ENCODE measurements around the gene SRBD1. TPM values are rescaled to one million over a fixed set of nuclear protein-coding genes. Genes with fewer than 3 reads are reported as not detected.

Gene SRBD1
- total RNA-seq, 3 donors from 2014 or later (not counting 1 experiment from before 2014, with no cell fraction given) = 34.5 to 40.0 (median 38.8) TPM

GRCh38 chr2:45382744-45383143 lies 228.3 kb downstream of the SRBD1 start:
- Mint-ChIP-seq H3K4me3 (no peak overlapping the region), H3K27me3 (ENCODE audit: low read depth in 2 of 2) (no peaks in the 10 kb centered on the region), H3K36me3 (no peaks in the 10 kb centered on the region), H3K27ac (no peak overlapping the region), H3K9me3 (no peaks in the 10 kb centered on the region), H3K4me1 (no peaks in the 10 kb centered on the region)
- intact Hi-C loops (cut with micrococcal nuclease) = no loop called here
- DNase-seq (no peak), ATAC-seq (no peak)
- no CpG with 5 or more reads among the region's 1 CpG for WGBS (ENCODE audit: insufficient coverage)
- TF ChIP-seq, protein P1, sequence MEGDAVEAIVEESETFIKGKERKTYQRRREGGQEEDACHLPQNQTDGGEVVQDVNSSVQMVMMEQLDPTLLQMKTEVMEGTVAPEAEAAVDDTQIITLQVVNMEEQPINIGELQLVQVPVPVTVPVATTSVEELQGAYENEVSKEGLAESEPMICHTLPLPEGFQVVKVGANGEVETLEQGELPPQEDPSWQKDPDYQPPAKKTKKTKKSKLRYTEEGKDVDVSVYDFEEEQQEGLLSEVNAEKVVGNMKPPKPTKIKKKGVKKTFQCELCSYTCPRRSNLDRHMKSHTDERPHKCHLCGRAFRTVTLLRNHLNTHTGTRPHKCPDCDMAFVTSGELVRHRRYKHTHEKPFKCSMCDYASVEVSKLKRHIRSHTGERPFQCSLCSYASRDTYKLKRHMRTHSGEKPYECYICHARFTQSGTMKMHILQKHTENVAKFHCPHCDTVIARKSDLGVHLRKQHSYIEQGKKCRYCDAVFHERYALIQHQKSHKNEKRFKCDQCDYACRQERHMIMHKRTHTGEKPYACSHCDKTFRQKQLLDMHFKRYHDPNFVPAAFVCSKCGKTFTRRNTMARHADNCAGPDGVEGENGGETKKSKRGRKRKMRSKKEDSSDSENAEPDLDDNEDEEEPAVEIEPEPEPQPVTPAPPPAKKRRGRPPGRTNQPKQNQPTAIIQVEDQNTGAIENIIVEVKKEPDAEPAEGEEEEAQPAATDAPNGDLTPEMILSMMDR (IDR thresholded peaks at IDR 0.05) = no peak
- H3K27ac ChIP-seq (ENCODE audit: low read length) = no peak overlapping the region
- H3K4me3 ChIP-seq (ENCODE audit: low read length) = no peak overlapping the region
- no peaks in the 10 kb centered on the region for H3K27me3 ChIP-seq (ENCODE audit: control insufficient read depth, insufficient read depth, low read length)
- H3K4me1 ChIP-seq (ENCODE audit: control insufficient read depth, insufficient read depth, low read length) = no peaks in the 10 kb centered on the region
- no peaks in the 10 kb centered on the region for H3K9me3 ChIP-seq (ENCODE audit: control insufficient read depth, insufficient read depth, low read length)
- peaks cover 6% of the 10 kb centered on the region for H3K36me3 ChIP-seq (ENCODE audit: control insufficient read depth, insufficient read depth, low read length)

DNA sequence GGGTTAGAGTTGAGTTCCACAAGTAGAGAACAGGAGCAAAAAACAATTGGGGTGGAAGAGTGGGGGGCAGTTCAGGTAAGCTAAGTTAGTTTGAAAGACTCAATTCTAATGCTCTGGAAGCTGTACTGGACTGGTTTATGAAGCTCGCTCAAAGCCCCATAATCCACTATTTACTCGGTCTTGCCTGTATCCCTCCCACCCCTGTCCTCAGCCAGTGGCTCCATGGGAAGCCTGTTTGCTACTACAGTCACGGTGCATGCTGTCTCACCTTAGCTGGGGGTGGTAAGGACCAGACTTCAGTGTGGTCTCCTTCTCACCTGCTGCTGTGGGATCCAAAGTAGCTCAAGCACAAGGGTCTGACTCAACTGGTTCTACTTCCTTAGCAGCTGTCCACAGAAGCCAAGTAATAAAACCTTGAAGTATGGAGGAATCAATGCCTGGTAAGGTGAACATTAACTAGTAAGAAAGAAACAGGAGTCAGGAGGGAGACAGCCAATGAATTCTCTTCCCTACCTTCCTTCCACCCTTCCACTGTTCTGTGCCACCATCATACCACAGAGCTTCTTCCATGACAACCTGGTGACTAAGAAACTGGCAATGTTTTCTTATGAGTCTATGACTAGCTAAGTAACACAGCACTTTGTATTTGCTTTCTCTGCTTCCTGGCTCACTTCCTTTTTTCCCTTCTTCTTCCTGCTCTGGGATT lies 230.8 kb downstream of the SRBD1 start:
- H3K9me3 Mint-ChIP-seq = no peaks in the 10 kb centered on the region
- DNase-seq (no peak), ATAC-seq (no peak)
- no peaks in the 10 kb centered on the region for H3K4me1 Mint-ChIP-seq
- intact Hi-C loops (cut with micrococcal nuclease) = no loop called here
- no peaks in the 10 kb centered on the region for H3K27me3 Mint-ChIP-seq (ENCODE audit: low read depth in 2 of 2)
- WGBS (ENCODE audit: insufficient coverage) = 92% methylated on average over 3 of the region's 3 CpGs
- H3K27ac Mint-ChIP-seq = no peak overlapping the region
- H3K4me3 ChIP-seq (ENCODE audit: low read length) = no peak overlapping the region
- no peaks in the 10 kb centered on the region for H3K27me3 ChIP-seq (ENCODE audit: control insufficient read depth, insufficient read depth, low read length)
- no peaks in the 10 kb centered on the region for H3K9me3 ChIP-seq (ENCODE audit: control insufficient read depth, insufficient read depth, low read length)
- H3K4me3 Mint-ChIP-seq = no peak overlapping the region
- no peaks in the 10 kb centered on the region for H3K36me3 Mint-ChIP-seq
- no peaks in the 10 kb centered on the region for H3K4me1 ChIP-seq (ENCODE audit: control insufficient read depth, insufficient read depth, low read length)
- TF ChIP-seq, protein P1 (IDR thresholded peaks at IDR 0.05) = no peak
- H3K27ac ChIP-seq (ENCODE audit: low read length) = no peak overlapping the region
- H3K36me3 ChIP-seq (ENCODE audit: control insufficient read depth, insufficient read depth, low read length) = no peaks in the 10 kb centered on the region

DNA sequence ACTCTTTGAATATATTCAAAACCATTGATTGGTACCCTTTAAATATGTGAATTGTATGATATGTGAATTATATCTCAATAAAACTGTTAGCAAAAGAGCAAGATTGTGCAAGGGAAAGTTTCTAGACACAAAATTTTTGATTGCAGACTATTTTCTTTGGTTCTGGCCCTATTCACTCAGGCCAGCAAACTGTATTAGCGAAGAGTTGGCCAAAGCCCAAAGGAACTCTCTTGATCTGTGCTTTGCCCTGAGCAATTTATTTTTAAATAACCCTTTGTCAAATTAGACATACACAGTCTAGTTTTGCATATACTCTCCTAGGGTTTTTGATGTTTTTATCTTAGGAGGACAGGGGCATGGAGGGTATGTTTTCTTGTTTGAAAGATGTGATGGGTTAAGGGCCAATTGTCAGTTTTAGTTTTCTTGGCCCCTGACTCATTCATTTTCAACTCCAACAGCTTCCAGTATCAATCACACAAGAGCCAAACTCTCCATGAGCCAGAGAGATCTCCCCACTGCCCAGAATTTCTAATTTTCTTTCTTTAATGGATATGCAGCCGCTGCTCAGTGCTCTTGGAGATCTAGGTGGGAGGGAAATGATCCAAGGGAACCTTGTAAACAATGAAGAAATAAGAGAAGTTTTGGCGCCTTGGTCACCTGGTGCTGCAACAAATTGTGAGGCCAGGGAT lies 231.5 kb downstream of the SRBD1 start:
- no peaks in the 10 kb centered on the region for H3K9me3 ChIP-seq (ENCODE audit: control insufficient read depth, insufficient read depth, low read length)
- H3K27me3 ChIP-seq (ENCODE audit: control insufficient read depth, insufficient read depth, low read length) = no peaks in the 10 kb centered on the region
- no peaks in the 10 kb centered on the region for H3K36me3 ChIP-seq (ENCODE audit: control insufficient read depth, insufficient read depth, low read length)
- no peak overlapping the region for H3K4me3 Mint-ChIP-seq
- no peaks in the 10 kb centered on the region for H3K4me1 ChIP-seq (ENCODE audit: control insufficient read depth, insufficient read depth, low read length)
- DNase-seq (no peak), ATAC-seq (no peak)
- 98% methylated on average over 3 of the region's 3 CpGs for WGBS (ENCODE audit: insufficient coverage)
- H3K36me3 Mint-ChIP-seq = no peaks in the 10 kb centered on the region
- H3K27me3 Mint-ChIP-seq (ENCODE audit: low read depth in 2 of 2) = no peaks in the 10 kb centered on the region
- no peak overlapping the region for H3K27ac ChIP-seq (ENCODE audit: low read length)
- H3K4me3 ChIP-seq (ENCODE audit: low read length) = no peak overlapping the region
- H3K9me3 Mint-ChIP-seq = peaks cover 0 to 3% of the 10 kb centered on the region in 2 donors
- no peaks in the 10 kb centered on the region for H3K4me1 Mint-ChIP-seq
- TF ChIP-seq, protein P1 (IDR thresholded peaks at IDR 0.05) = no peak
- intact Hi-C loops (cut with micrococcal nuclease) = no loop called here
- no peak overlapping the region for H3K27ac Mint-ChIP-seq
